Esophagus muscularis mucosa (tissue), 4 donors: Measurements from ENCODE around the gene THRB. TPM values are rescaled to one million over a fixed set of nuclear protein-coding genes. Genes with fewer than 3 reads are reported as not detected.

ENCODE experiments used
- DNase-seq: peaks from one replicate; pipeline ENCODE4 v3.0.0-alpha.2; 2017; ENCODE audit errors: extremely low spot score
- H3K27ac ChIP-seq, 4 donors: fragments of 200-600 bp; sonication (generic); replicated peaks in 1 of 4; 1 replicate in 3 of 4; 2 replicates in 1 of 4; pipeline ENCODE4 v1.5.1; 2016 to 2019; ENCODE audit warnings: mild to moderate bottlenecking in 1 of 4
- H3K27me3 ChIP-seq, 4 donors: fragments of 200-600 bp; sonication (generic); one replicate each; pipeline versions ENCODE4 v1.5.1 to v1.6.0; 2016 to 2019
- H3K36me3 ChIP-seq, 4 donors: fragments of 200-600 bp; sonication (generic); one replicate each; pipeline ENCODE4 v1.5.1; 2016 to 2019
- H3K4me1 ChIP-seq, 4 donors: fragments of 200-600 bp; sonication (generic); one replicate each; pipeline ENCODE4 v1.5.1; 2016 to 2019
- H3K4me3 ChIP-seq, 4 donors: fragments of 200-600 bp; sonication (generic); 1 replicate in 2 of 4; 2 replicates in 2 of 4; pipeline ENCODE4 v1.5.1; 2016 to 2019; ENCODE audit warnings: mild to moderate bottlenecking in 4 of 4, moderate library complexity in 1 of 4
- H3K9me3 ChIP-seq, 4 donors: fragments of 200-600 bp; sonication (generic); 1 replicate in 3 of 4; 2 replicates in 1 of 4; pipeline ENCODE4 v1.5.1; 2016 to 2019
- CTCF ChIP-seq, 3 experiments: fragments of 200-600 bp in 2 of 3; fragments of 450-650 bp in 1 of 3; sonication (generic) in 2 of 3; IDR thresholded peaks; one replicate each; pipeline ENCODE4 v1.5.1; 2017 to 2019; ENCODE audit warnings: antibody characterized with exemption in 3 of 3, mild to moderate bottlenecking in 2 of 3, moderate library complexity in 1 of 3
- EP300 ChIP-seq: sonication (generic); formaldehyde crosslinking; IDR thresholded peaks from one replicate; pipeline ENCODE4 v1.6.1; 2017; ENCODE audit warnings: antibody characterized with exemption
- POLR2A ChIP-seq: fragments of 450-650 bp; IDR thresholded peaks from one replicate; pipeline ENCODE4 v1.6.1; 2017; ENCODE audit warnings: antibody characterized with exemption, moderate library complexity, mild to moderate bottlenecking, low read depth
- POLR2AphosphoS5 ChIP-seq, 2 donors: sonication (generic); formaldehyde crosslinking; IDR thresholded peaks; one replicate each; pipeline ENCODE4 v1.6.1; 2017; ENCODE audit warnings: antibody characterized with exemption in 2 of 2
- WGBS: methylation state at CpG from one replicate; pipeline ENCODE4 v1.1.5; 2018; 5-methylcytosine and 5-hydroxymethylcytosine counted together
- intact Hi-C: fragments of 100-400 bp; cut with DNase I; formaldehyde crosslinking; loops from one replicate; pipeline ENCODE4 v1.15.1; 2023
- total RNA-seq, 4 donors: library from RNA; depleted of rRNA; stranded (reverse); fragments of >200 nt; gene quantifications; one replicate each; pipeline versions ENCODE4 v1.1.0 to v1.2.1, GENCODE V29; 2016

THRB gene
- total RNA-seq, 4 donors from 2014 or later = 31.5 to 68.6 (median 39.3) TPM

GRCh38 chr3:24195504-24196230 is 299.0 kb downstream of the THRB start:
- H3K27me3 ChIP-seq = no peaks in the 10 kb centered on the region
- H3K27ac ChIP-seq = no peak overlapping the region
- DNase-seq = no peak
- H3K4me3 ChIP-seq = no peak overlapping the region
- no peak for TF ChIP-seq EP300
- H3K4me1 ChIP-seq = peaks cover 0 to 8% (median 4%) of the 10 kb centered on the region in 4 donors
- no peaks in the 10 kb centered on the region for H3K9me3 ChIP-seq
- no peaks in the 10 kb centered on the region for H3K36me3 ChIP-seq
- intact Hi-C loops = no loop called here

GRCh38 chr3:24192469-24193056 is 302.1 kb downstream of the THRB start:
- Histone ChIP-seq H3K9me3 (no peaks in the 10 kb centered on the region), H3K27me3 (no peaks in the 10 kb centered on the region), H3K4me1 (peaks cover 0 to 8% (median 4%) of the 10 kb centered on the region in 4 donors), H3K4me3 (no peak overlapping the region), H3K27ac (no peak overlapping the region), H3K36me3 (no peaks in the 10 kb centered on the region)
- DNase-seq = no peak
- intact Hi-C loops = no loop called here
- 95% methylated on average over 3 of the region's 3 CpGs for WGBS
- TF ChIP-seq CTCF (IDR thresholded peaks at IDR 0.05) = no peak
- no peak for TF ChIP-seq EP300
- TF ChIP-seq POLR2AphosphoS5 (IDR thresholded peaks at IDR 0.05) = no peak
- TF ChIP-seq POLR2A = no peak

GRCh38 chr3:24191801-24192403 is 302.7 kb downstream of the THRB start:
- Histone ChIP-seq H3K4me1 (peaks cover 0 to 8% (median 4%) of the 10 kb centered on the region in 4 donors), H3K27ac (no peak overlapping the region), H3K4me3 (no peak overlapping the region), H3K36me3 (no peaks in the 10 kb centered on the region), H3K9me3 (no peaks in the 10 kb centered on the region), H3K27me3 (no peaks in the 10 kb centered on the region)
- TF ChIP-seq EP300 (no peak), POLR2AphosphoS5 (IDR thresholded peaks at IDR 0.05) (no peak), CTCF (IDR thresholded peaks at IDR 0.05) (no peak), POLR2A (no peak)
- DNase-seq = no peak
- intact Hi-C loops = no loop called here
- 80% methylated on average over 4 of the region's 4 CpGs for WGBS

GRCh38 chr3:24190256-24190655 is 304.4 kb downstream of the THRB start:
- Histone ChIP-seq H3K4me1 (peaks cover 10 to 15% (median 11%) of the 10 kb centered on the region in 4 donors), H3K36me3 (no peaks in the 10 kb centered on the region), H3K9me3 (no peaks in the 10 kb centered on the region), H3K27me3 (no peaks in the 10 kb centered on the region), H3K27ac (no peak overlapping the region), H3K4me3 (no peak overlapping the region)
- TF ChIP-seq POLR2A (no peak), POLR2AphosphoS5 (IDR thresholded peaks at IDR 0.05) (no peak), CTCF (IDR thresholded peaks at IDR 0.05) (no peak), EP300 (no peak)
- intact Hi-C loops = no loop called here
- WGBS = 94% methylated on average over 8 of the region's 8 CpGs
- DNase-seq = no peak

- 94% methylated on average over 2 of the region's 5 CpGs for WGBS
- peak; percentile 52 to 62 (median 53) for TF ChIP-seq CTCF (IDR thresholded peaks at IDR 0.05)
- no peak for TF ChIP-seq EP300
- Histone ChIP-seq H3K27ac (peak overlapping the region in 1 of 4 donors; percentile 10), H3K4me3 (no peak overlapping the region), H3K4me1 (peaks cover 9 to 18% (median 10%) of the 10 kb centered on the region in 4 donors), H3K36me3 (no peaks in the 10 kb centered on the region), H3K9me3 (no peaks in the 10 kb centered on the region), H3K27me3 (no peaks in the 10 kb centered on the region)
- no peak for DNase-seq
- intact Hi-C loops = loop anchor here (2.0 to 10.0 kb wide), 2 partner anchors 53 to 499 kb away; no protein-coding TSS in a partner anchor
Observed at GRCh38 chr3:24185738-24186384, 308.8 kb downstream of the THRB start.
